ENCODE results near the gene ZC3H4. TPM values are rescaled to one million over a fixed set of nuclear protein-coding genes. Genes with fewer than 3 reads are reported as not detected.

The ZC3H4 gene
- total and polyA plus RNA-seq, 10 of the 15 experiments (the other 5 are each of a cell fraction or from before 2014, with no cell fraction given), result 5.1 to 86.3 (median 15.5) TPM

GRCh38 chr19:47144630-47145029 lies 31.1 kb upstream of the ZC3H4 start (continued):
- TF ChIP-seq ZNF592 (IDR thresholded peaks at IDR 0.05) (no peak), ZNF274 (IDR thresholded peaks at IDR 0.05; ENCODE audit: insufficient read depth, insufficient read length) (no peak), STAT1 (conservative IDR thresholded peaks at IDR 0.05) (no peak), PML (IDR thresholded peaks at IDR 0.05; ENCODE audit: low read length) (no peak)

GRCh38 chr19:47143322-47144073 lies 29.9 kb upstream of the ZC3H4 start:
- SMC1A ChIA-PET (ENCODE audit: uncharacterized antibody, unreplicated experiment), result interaction anchor here (1.0 to 1.4 kb wide), 2 partner anchors 67 to 101 kb away, joined by 3 to 4 read pairs; no protein-coding TSS in a partner anchor
- no peak for TF ChIP-seq JUNB (IDR thresholded peaks at IDR 0.05)
- TF ChIP-seq E4F1 (IDR thresholded peaks at IDR 0.05; ENCODE audit: borderline replicate concordance, partially characterized antibody), result no peak
- no peak for TF ChIP-seq TARDBP (IDR thresholded peaks at IDR 0.05; ENCODE audit: borderline replicate concordance)
- TF ChIP-seq CTCF (IDR thresholded peaks at IDR 0.05 in 2 of 3, conservative IDR thresholded peaks at IDR 0.05 in 1 of 3; ENCODE audit: control insufficient read depth in 2 of 3, extremely low read depth in 1 of 3, insufficient read depth in 1 of 3, low read depth in 3 of 3, low read length in 3 of 3), result no peak
- TF ChIP-seq NFYA (IDR thresholded peaks at IDR 0.05; ENCODE audit: borderline replicate concordance, low read depth, low read length), result no peak
- TF ChIP-seq SREBF1 (IDR thresholded peaks at IDR 0.05; ENCODE audit: low read length), result no peak

More at GRCh38 chr19:47143322-47144073, 29.9 kb upstream of the ZC3H4 start:
- no peak for ATAC-seq
- Histone ChIP-seq H3K27me3 (replicated peaks in 1 of 2; ENCODE audit: control insufficient read depth in 2 of 2, insufficient read depth in 2 of 2, low read length in 1 of 2) (no peaks in the 10 kb centered on the region), H3K9me3 (replicated peaks; ENCODE audit: control insufficient read depth, insufficient read depth, low read length) (no peaks in the 10 kb centered on the region), H3K4me1 (ENCODE audit: control insufficient read depth, insufficient read depth, low read length) (no peaks in the 10 kb centered on the region), H3K79me2 (ENCODE audit: control insufficient read depth, insufficient read depth, low read length) (peaks cover 26% of the 10 kb centered on the region), H4K20me1 (ENCODE audit: control insufficient read depth, insufficient read depth) (peaks cover 2% of the 10 kb centered on the region; the same call in 1 of the 2 replicates), H3K27ac (ENCODE audit: control insufficient read depth, insufficient read depth) (no peak overlapping the region), H3K4me3 (no peak overlapping the region), H2AFZ (ENCODE audit: control insufficient read depth, low read depth, low read length) (no peak overlapping the region), H3K36me3 (ENCODE audit: control insufficient read depth in 2 of 2, insufficient read depth in 2 of 2, low read length in 1 of 2) (peaks cover 15 to 24% of the 10 kb centered on the region in 2 experiments), H3K9ac (ENCODE audit: control insufficient read depth, insufficient read depth, low read length) (no peak overlapping the region), H3K4me2 (ENCODE audit: control insufficient read depth, insufficient read depth) (no peak overlapping the region)
- no peak for DNase-seq (ENCODE audit: low read depth, low spot score)
- no TSS peak for BruUV-seq (replicated peaks)
- RAD21 ChIA-PET (ENCODE audit: unreplicated experiment), result interaction anchor here (1.1 to 1.2 kb wide), 2 partner anchors 12 to 101 kb away, joined by 3 read pairs; no protein-coding TSS in a partner anchor
- in situ Hi-C loops (cut with MboI), result no loop called here
- intact Hi-C loops (cut with micrococcal nuclease; ENCODE audit: unreplicated experiment), result no loop called here
- FAIRE-seq, result no peak
- WGBS (ENCODE audit: insufficient coverage, insufficient replicate concordance, low lambda C conversion rate, missing lambda C conversion rate), result 90% methylated on average over 11 of the region's 11 CpGs
- POLR2A ChIA-PET, result interaction anchor here (0.8 to 0.9 kb wide), 2 partner anchors 8 to 12 kb away, joined by 3 to 4 read pairs; partner anchors contain the start of gene SAE1
- CTCF ChIA-PET, result interaction anchor here (1.2 to 1.5 kb wide), 2 partner anchors 41 to 67 kb away, joined by 4 to 7 read pairs; no protein-coding TSS in a partner anchor

All from GM12878 (cell line).